HG02571 (cell line): ENCODE results near the gene OPA3.

ENCODE experiments used
- ATAC-seq: cut with Tn5 transposase; IDR thresholded peaks from one replicate; pipeline ENCODE4 v1.9.1; 2021; ENCODE audit warnings: mild to moderate bottlenecking, moderate library complexity; ENCODE audit not compliant: unreplicated experiment

The OPA3 gene

GRCh38 chr19:45505996-45506245, 78.7 kb downstream of the OPA3 start:
- no peak for ATAC-seq

- no peak for ATAC-seq
Measured at GRCh38 chr19:45505151-45505995, 79.2 kb downstream of the OPA3 start.

- ATAC-seq = no peak
Measured at GRCh38 chr19:45503909-45504308, 80.7 kb downstream of the OPA3 start.

GRCh38 chr19:45502111-45502510, 82.5 kb downstream of the OPA3 start:
- no peak for ATAC-seq

- ATAC-seq = no peak
Measured at GRCh38 chr19:45501730-45502014, 82.9 kb downstream of the OPA3 start.

- ATAC-seq = no peak
Measured at GRCh38 chr19:45500918-45501729, 83.5 kb downstream of the OPA3 start.

- ATAC-seq = no peak
Measured at GRCh38 chr19:45499196-45500180, 85.1 kb downstream of the OPA3 start.

- ATAC-seq = no peak
Measured at GRCh38 chr19:45498411-45499195, 86.0 kb downstream of the OPA3 start, which contains the start of gene PPM1N. PPM1N (plus strand) TSS chr19:45498443; CDS start chr19:45498473, 30 bp downstream.

- ATAC-seq = no peak
Measured at GRCh38 chr19:45497791-45498190, 86.8 kb downstream of the OPA3 start.

GRCh38 chr19:45496349-45496953, 88.2 kb downstream of the OPA3 start:
- peak; percentile 11 for ATAC-seq

GRCh38 chr19:45495178-45495577, 89.4 kb downstream of the OPA3 start:
- ATAC-seq = no peak

GRCh38 chr19:45494261-45494916, 90.2 kb downstream of the OPA3 start:
- ATAC-seq = no peak

- ATAC-seq = no peak
Measured at GRCh38 chr19:45492627-45493470, 91.8 kb downstream of the OPA3 start.

- ATAC-seq = no peak
Measured at GRCh38 chr19:45492137-45492626, 92.4 kb downstream of the OPA3 start.

- no peak for ATAC-seq
Measured at GRCh38 chr19:45489216-45489855, 95.3 kb downstream of the OPA3 start.

- no peak for ATAC-seq
Measured at GRCh38 chr19:45488708-45489107, 95.9 kb downstream of the OPA3 start.

GRCh38 chr19:45485305-45486077, 99.1 kb downstream of the OPA3 start:
- peak; percentile 90 for ATAC-seq
